Measurements from ENCODE around the gene LRIT1. TPM values are rescaled to one million over a fixed set of nuclear protein-coding genes. Genes with fewer than 3 reads are reported as not detected.

The LRIT1 gene
- total RNA-seq, 1 donor from 2014 or later: not detected

DNA sequence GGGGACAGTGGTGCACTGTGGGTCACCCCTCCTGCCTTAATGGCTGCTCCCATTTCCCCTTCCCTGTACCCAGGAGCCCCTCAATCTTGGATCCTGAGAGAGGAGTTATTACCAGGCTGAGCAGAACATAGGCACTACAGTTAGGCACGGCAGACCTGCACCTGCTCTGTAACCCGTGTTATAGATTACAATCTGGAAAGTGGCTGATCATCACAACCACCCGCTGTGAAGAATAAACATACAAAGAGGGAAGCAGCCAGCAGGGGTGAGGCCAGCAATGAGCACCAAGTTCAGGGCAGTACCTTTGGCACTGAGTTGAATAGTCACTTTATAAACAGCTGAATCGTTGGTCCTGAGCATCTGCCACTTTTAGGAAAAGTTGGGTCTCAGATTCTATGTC is 45.3 kb downstream of the LRIT1 start:
- Histone ChIP-seq H3K4me3 (ENCODE audit: low read depth, low read length) (no peak overlapping the region), H3K36me3 (ENCODE audit: control insufficient read depth, insufficient read depth, low read length) (no peaks in the 10 kb centered on the region), H3K27me3 (ENCODE audit: control insufficient read depth, insufficient read depth, low read length) (peaks cover 29% of the 10 kb centered on the region)
- no peak for DNase-seq (ENCODE audit: low read depth)
- TF ChIP-seq, protein P1, sequence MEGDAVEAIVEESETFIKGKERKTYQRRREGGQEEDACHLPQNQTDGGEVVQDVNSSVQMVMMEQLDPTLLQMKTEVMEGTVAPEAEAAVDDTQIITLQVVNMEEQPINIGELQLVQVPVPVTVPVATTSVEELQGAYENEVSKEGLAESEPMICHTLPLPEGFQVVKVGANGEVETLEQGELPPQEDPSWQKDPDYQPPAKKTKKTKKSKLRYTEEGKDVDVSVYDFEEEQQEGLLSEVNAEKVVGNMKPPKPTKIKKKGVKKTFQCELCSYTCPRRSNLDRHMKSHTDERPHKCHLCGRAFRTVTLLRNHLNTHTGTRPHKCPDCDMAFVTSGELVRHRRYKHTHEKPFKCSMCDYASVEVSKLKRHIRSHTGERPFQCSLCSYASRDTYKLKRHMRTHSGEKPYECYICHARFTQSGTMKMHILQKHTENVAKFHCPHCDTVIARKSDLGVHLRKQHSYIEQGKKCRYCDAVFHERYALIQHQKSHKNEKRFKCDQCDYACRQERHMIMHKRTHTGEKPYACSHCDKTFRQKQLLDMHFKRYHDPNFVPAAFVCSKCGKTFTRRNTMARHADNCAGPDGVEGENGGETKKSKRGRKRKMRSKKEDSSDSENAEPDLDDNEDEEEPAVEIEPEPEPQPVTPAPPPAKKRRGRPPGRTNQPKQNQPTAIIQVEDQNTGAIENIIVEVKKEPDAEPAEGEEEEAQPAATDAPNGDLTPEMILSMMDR (IDR thresholded peaks at IDR 0.05; ENCODE audit: insufficient read depth, low read length, poor library complexity, severe bottlenecking): no peak

DNA sequence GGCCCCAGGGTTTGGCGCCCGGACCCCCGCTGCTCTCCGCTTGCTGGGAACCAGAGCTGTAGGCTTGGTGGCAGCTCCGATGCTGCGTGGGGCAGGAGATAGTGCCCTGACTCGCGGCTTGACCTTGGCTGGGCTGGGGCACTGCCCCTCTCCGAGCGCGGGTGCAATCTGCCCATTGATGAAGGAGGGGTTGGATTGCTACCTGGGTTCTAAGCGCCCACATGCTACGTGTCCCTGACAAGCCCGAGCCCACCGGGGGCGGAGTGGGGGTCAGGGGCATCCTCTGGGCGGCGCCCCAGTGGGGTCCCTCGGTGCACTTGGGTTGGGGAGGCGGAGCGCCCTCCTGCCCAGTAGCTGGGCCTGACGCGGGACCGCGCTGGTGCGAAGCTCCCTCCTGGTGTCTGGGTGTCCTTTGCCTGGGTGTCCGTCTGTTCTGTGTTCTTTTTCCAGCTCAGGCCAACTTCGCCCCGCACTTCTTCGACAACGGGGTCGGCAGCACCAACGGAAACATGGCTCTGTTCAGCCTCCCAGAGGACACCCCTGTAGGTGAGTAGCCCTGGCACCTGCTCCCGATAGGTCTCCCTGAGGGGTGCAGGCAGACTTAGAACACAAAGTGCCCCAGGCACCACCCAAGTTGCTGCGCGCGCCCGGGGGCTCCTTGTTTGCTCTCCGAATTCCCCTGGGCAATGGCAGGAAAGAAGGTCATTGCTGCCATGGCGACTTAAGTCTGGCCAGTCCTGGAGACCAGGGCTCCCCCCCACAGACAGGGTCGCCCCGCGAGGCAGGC is 46.1 kb downstream of the LRIT1 start:
- peaks cover 29% of the 10 kb centered on the region for H3K27me3 ChIP-seq (ENCODE audit: control insufficient read depth, insufficient read depth, low read length)
- TF ChIP-seq, protein P1 (IDR thresholded peaks at IDR 0.05; ENCODE audit: insufficient read depth, low read length, poor library complexity, severe bottlenecking): no peak
- no peaks in the 10 kb centered on the region for H3K36me3 ChIP-seq (ENCODE audit: control insufficient read depth, insufficient read depth, low read length)
- H3K4me3 ChIP-seq (ENCODE audit: low read depth, low read length): peak overlapping the region; percentile 30
- no peak for DNase-seq (ENCODE audit: low read depth)

DNA sequence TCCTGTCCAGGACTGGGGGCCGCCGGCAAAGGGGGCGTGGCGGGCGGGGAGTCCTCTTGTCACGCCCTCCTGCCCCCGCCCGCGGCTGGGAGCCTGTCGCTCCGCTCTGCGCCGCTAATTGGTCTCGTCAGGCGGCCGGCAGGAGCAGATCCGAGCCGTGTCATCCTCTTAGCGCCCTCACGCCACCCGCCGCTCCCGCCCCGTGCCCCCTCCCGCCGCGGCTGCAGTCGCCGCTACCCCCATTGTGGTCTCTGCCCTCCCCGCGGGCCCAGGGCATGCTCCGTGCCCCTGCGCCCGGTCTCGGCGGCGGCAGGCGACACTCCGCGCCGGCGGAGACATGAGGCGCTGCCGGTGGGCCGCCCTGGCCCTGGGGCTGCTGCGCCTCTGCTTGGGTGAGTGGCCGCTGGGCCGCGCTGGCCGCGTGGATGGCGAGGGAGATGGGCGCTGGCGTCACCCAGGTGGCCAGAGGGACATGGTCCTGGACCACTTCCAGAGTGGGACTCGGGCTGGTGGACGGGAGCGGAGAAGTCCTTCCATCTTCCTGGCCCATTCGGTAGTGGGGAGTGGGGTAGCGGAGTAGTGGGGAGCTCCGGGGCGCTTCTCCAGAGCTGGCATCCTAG is 46.8 kb downstream of the LRIT1 start, which contains the start of gene CDHR1:
TSS of gene CDHR1 (plus strand) at position 114 of the 620 bp plus-strand sequence. CDS start at position 338, 224 bp downstream.
- Histone ChIP-seq H3K36me3 (ENCODE audit: control insufficient read depth, insufficient read depth, low read length) (no peaks in the 10 kb centered on the region), H3K4me3 (ENCODE audit: low read depth, low read length) (peak within 1 kb of the TSS; percentile 30), H3K27me3 (ENCODE audit: control insufficient read depth, insufficient read depth, low read length) (peaks cover 29% of the 10 kb centered on the region)
- TF ChIP-seq, protein P1 (IDR thresholded peaks at IDR 0.05; ENCODE audit: insufficient read depth, low read length, poor library complexity, severe bottlenecking): no peak
- DNase-seq (ENCODE audit: low read depth): no peak

DNA sequence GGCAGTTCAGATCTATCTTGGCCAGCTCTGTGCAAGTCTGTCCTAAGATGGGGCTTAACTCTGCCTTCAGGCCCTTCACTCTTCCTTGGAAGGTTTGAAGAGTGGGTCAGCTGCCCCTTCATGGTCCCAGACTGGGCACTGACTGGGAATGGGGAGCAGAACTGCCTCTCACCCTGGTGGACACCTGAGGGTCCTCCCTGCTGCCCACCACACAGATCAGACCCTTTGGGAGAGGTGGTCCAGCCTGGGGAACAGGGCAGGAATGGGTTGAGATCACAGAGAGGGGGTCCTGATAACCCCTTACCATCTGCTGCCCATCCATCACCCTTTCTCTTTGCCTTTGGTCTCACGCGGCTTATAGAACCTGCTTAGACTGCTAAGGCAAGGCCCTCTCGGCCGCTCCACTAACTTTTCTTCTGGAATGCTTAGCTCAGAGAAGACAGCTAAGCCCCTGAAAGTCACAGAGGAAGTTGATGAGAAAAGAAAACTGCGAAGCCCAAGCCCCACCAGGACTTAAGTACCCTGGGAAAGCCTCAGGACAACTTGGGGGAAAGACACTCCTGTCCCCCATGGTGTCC is 47.4 kb downstream of the LRIT1 start:
- Histone ChIP-seq H3K27me3 (ENCODE audit: control insufficient read depth, insufficient read depth, low read length) (peaks cover 29% of the 10 kb centered on the region), H3K4me3 (ENCODE audit: low read depth, low read length) (peak overlapping the region; percentile 30), H3K36me3 (ENCODE audit: control insufficient read depth, insufficient read depth, low read length) (no peaks in the 10 kb centered on the region)
- TF ChIP-seq, protein P1 (IDR thresholded peaks at IDR 0.05; ENCODE audit: insufficient read depth, low read length, poor library complexity, severe bottlenecking): no peak
- DNase-seq (ENCODE audit: low read depth): no peak

DNA sequence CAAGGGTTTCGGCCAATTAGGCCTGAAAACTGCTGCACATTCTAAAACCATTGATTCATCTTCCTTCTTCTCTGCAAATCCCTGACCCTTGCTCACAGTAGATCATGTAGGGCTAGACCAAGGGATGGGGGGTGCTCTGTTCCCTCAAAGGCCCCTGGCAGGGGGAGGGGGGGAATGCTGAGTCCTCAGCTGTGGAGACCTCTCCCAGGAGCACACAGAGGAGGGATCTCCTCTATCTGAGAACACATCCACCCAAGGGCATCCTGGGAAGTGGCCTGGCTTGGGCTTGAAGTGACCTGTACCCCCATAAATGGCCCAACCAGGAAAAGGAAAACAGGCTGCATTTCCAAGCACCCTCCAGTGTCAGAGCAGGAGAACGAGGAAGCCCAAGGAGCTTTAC is 48.0 kb downstream of the LRIT1 start:
- TF ChIP-seq, protein P1 (IDR thresholded peaks at IDR 0.05; ENCODE audit: insufficient read depth, low read length, poor library complexity, severe bottlenecking): no peak
- no peaks in the 10 kb centered on the region for H3K36me3 ChIP-seq (ENCODE audit: control insufficient read depth, insufficient read depth, low read length)
- peaks cover 29% of the 10 kb centered on the region for H3K27me3 ChIP-seq (ENCODE audit: control insufficient read depth, insufficient read depth, low read length)

More for the DNA sequence above, 48.0 kb downstream of the LRIT1 start:
- no peak for DNase-seq (ENCODE audit: low read depth)
- H3K4me3 ChIP-seq (ENCODE audit: low read depth, low read length): no peak overlapping the region
